ENCODE data around the gene ACTL6A.

GRCh38 chr3:179610066-179610465, 47.3 kb downstream of the ACTL6A start:
- TF ChIP-seq, protein P1, sequence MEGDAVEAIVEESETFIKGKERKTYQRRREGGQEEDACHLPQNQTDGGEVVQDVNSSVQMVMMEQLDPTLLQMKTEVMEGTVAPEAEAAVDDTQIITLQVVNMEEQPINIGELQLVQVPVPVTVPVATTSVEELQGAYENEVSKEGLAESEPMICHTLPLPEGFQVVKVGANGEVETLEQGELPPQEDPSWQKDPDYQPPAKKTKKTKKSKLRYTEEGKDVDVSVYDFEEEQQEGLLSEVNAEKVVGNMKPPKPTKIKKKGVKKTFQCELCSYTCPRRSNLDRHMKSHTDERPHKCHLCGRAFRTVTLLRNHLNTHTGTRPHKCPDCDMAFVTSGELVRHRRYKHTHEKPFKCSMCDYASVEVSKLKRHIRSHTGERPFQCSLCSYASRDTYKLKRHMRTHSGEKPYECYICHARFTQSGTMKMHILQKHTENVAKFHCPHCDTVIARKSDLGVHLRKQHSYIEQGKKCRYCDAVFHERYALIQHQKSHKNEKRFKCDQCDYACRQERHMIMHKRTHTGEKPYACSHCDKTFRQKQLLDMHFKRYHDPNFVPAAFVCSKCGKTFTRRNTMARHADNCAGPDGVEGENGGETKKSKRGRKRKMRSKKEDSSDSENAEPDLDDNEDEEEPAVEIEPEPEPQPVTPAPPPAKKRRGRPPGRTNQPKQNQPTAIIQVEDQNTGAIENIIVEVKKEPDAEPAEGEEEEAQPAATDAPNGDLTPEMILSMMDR (IDR thresholded peaks at IDR 0.05), result no peak
- TF ChIP-seq EP300 (IDR thresholded peaks at IDR 0.05), result no peak
